Measurements from ENCODE around the gene PLRG1. TPM values are rescaled to one million over a fixed set of nuclear protein-coding genes. Genes with fewer than 3 reads are reported as not detected.
"Not testable (repeated sequence)": the region's sequence is repeated elsewhere in the genome, so short reads cannot be mapped to it uniquely, and the experiment has no call there.

The PLRG1 gene
- polyA plus RNA-seq (2011; rRNA removed) (98.6 and 137 TPM in 2 replicates), polyA minus RNA-seq (2011; rRNA and poly(A)+ RNA removed) (64.1 and 97.8 TPM in 2 replicates)

- POLR2A ChIA-PET = interaction anchor here (0.6 to 0.9 kb wide), 4 partner anchors 9 to 764 kb away, joined by 3 to 7 read pairs (median 3); no protein-coding TSS in a partner anchor
- Histone ChIP-seq H3K36me3 (ENCODE audit: control insufficient read depth, insufficient read depth, low read length) (peaks cover 2% of the 10 kb centered on the region; the same call in 1 of the 2 replicates), H3K27me3 (ENCODE audit: control insufficient read depth, insufficient read depth, low read length) (no peaks in the 10 kb centered on the region), H3K4me3 (ENCODE audit: low read depth, low read length) (peak within 1 kb of the TSS; percentile 66)
- CTCF ChIA-PET = interaction anchor here (0.7 to 4.7 kb wide), 7 partner anchors 9 to 218 kb away, joined by 3 to 29 read pairs (median 6); partner anchors contain the start of genes FGB and FGG
- peak; percentile 30; the same call in 1 of the 2 replicates for TF ChIP-seq CTCF (IDR thresholded peaks at IDR 0.05; ENCODE audit: insufficient read depth, low read depth, low read length)
- peak; percentile 62 for DNase-seq (ENCODE audit: low read depth)
These were observed at the start of gene PLRG1 for GRCh38 chr4:154549894-154550790. Gene PLRG1 (minus strand): TSS chr4:154550400. CDS start chr4:154550308, 92 bp downstream.

GRCh38 chr4:154597798-154598774, 47.9 kb upstream of the PLRG1 start:
- no peak for DNase-seq (ENCODE audit: low read depth)
- CTCF ChIA-PET = interaction anchor here (0.6 to 1.5 kb wide), 5 partner anchors 9 to 1981 kb away, joined by 3 to 4 read pairs (median 3); no protein-coding TSS in a partner anchor
- 0 out of 2 replicates have a peak, but pooled peaks cover 1% of the 10 kb centered on the region for H3K27me3 ChIP-seq (ENCODE audit: control insufficient read depth, insufficient read depth, low read length)
- POLR2A ChIA-PET = no interaction called here
- no peak overlapping the region for H3K4me3 ChIP-seq (ENCODE audit: low read depth, low read length)
- TF ChIP-seq CTCF (IDR thresholded peaks at IDR 0.05; ENCODE audit: insufficient read depth, low read depth, low read length) = no peak
- H3K36me3 ChIP-seq (ENCODE audit: control insufficient read depth, insufficient read depth, low read length) = no peaks in the 10 kb centered on the region

- H3K4me3 ChIP-seq (ENCODE audit: low read depth, low read length); DNase-seq (ENCODE audit: low read depth); POLR2A ChIA-PET; H3K27me3 ChIP-seq (ENCODE audit: control insufficient read depth, insufficient read depth, low read length); H3K36me3 ChIP-seq (ENCODE audit: control insufficient read depth, insufficient read depth, low read length): not testable (repeated sequence)
- CTCF ChIA-PET = interaction anchor here (1.5 kb wide), 1 partner anchor 8 kb away, joined by 3 read pairs; no protein-coding TSS in a partner anchor
These were observed 47.1 kb upstream of the PLRG1 start for GRCh38 chr4:154597281-154597680.

DNA sequence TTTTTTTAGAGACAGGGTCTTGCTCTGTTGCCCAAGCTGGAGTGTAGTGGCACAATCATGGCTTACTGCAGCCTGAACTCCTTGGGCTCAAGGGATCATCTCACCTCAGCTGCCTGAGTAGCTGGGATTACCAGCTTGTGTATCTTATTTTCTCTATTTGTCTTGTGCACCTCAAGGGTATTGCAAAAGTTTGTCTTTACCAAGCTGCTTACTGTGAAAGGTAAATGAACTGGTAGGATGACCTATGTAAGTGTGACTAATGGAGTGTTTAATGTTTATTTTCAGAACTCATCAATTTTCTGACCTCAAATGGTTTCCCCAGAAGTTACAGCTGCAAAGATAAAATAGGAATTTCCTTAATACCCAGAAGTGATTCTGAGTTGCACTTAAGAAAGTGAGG, 45.6 kb upstream of the PLRG1 start:
- ChIA-PET CTCF (interaction anchor here (0.5 to 0.9 kb wide), 2 partner anchors 8 to 23 kb away, joined by 3 read pairs; no protein-coding TSS in a partner anchor), POLR2A (no interaction called here)
- no peaks in the 10 kb centered on the region for H3K27me3 ChIP-seq (ENCODE audit: control insufficient read depth, insufficient read depth, low read length)
- H3K36me3 ChIP-seq (ENCODE audit: control insufficient read depth, insufficient read depth, low read length) = no peaks in the 10 kb centered on the region
- no peak for DNase-seq (ENCODE audit: low read depth)
- no peak overlapping the region for H3K4me3 ChIP-seq (ENCODE audit: low read depth, low read length)
- TF ChIP-seq CTCF (IDR thresholded peaks at IDR 0.05; ENCODE audit: insufficient read depth, low read depth, low read length) = no peak

GRCh38 chr4:154594343-154594742, 44.1 kb upstream of the PLRG1 start:
- CTCF ChIA-PET; H3K4me3 ChIP-seq (ENCODE audit: low read depth, low read length); DNase-seq (ENCODE audit: low read depth); POLR2A ChIA-PET; H3K27me3 ChIP-seq (ENCODE audit: control insufficient read depth, insufficient read depth, low read length); H3K36me3 ChIP-seq (ENCODE audit: control insufficient read depth, insufficient read depth, low read length): not testable (repeated sequence)
